ENCODE data around the gene S100A16.

DNA sequence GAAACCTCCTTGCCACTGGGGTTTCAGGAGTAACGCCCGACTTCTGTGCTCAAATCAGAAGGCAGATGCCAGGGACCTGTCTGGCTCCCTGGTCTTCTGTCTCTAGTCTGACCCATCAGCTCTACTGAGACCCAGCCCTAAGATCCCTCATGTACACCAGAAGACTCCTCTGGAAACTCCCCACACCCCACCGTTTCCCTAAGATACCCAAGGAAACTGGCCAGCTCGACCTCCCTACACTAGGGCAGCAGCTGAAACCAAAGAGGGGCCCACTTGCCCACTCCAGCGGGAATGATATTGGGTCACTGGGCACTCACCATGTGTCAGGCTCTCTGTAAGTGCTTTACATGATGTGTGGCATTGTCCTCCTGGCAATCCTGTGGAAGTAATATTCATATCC lies 469 bp upstream of the S100A16 start:
- no peak for TF ChIP-seq POLR2AphosphoS5 (IDR thresholded peaks at IDR 0.05; ENCODE audit: low read depth, low read length)
- no peak for TF ChIP-seq POLR2A (IDR thresholded peaks at IDR 0.05; ENCODE audit: low read depth, low read length)
- TF ChIP-seq TAF1 (IDR thresholded peaks at IDR 0.05; ENCODE audit: borderline replicate concordance, low read depth, low read length): no peak

Measured in GM12892 (cell line).